Stimulated activated CD8-positive, alpha-beta memory T cell treated with anti-CD3 and anti-CD28 coated beads, Interleukin-15, amount 100 ng/mL, for 48 hours (primary cell): Measurements from ENCODE around the gene SMOC2.

ENCODE experiments used
- DNase-seq, 2 donors: peaks; one replicate each; pipeline ENCODE4 v3.0.0-alpha.2; 2020; ENCODE audit warnings: low read depth in 2 of 2

The SMOC2 gene

GRCh38 chr6:168480481-168480880 lies 39.5 kb downstream of the SMOC2 start:
- no peak for DNase-seq

- no peak for DNase-seq
These were observed 44.8 kb downstream of the SMOC2 start for GRCh38 chr6:168485818-168486217.

DNA sequence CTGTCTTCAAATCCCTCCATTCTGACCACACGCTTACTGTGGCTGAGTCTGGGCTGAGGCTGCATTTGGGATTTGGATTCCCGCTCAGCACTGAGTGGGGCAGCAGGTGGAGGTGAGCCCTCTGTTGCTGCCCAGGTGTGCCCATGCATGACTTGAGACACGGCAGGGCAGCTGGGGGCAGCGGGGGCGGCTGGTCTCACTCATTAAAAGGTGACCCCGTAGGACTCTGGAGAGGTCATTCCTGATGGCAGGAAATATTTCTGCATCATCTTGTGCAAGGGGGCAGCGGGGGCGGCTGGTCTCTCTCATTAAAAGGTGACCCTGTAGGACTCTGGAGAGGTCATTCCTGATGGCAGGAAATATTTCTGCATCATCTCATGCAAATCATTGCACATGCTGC lies 49.8 kb downstream of the SMOC2 start:
- no peak for DNase-seq

GRCh38 chr6:168493976-168494375 lies 53.0 kb downstream of the SMOC2 start:
- DNase-seq = no peak

DNA sequence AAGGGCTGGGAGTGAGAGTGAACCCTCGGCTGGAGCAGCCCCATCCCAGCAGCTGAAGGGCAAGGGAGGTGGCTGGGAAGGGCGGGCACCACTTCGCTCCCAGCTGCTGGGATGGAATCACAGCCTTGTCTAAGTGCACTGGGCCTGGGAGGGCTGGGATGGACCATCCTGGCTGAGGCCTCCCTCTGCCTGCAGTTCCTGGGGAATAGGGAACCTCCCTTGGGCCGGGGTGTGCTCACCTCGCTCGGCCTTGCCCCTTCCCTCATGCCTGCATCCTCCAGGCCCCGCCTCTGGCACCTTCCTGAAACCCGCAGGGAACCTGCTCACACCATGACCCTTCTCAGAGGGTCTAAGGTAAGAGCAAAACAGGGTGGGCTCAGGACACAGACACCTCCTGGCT lies 53.7 kb downstream of the SMOC2 start:
- no peak for DNase-seq

GRCh38 chr6:168495133-168495532 lies 54.1 kb downstream of the SMOC2 start:
- DNase-seq = no peak

DNA sequence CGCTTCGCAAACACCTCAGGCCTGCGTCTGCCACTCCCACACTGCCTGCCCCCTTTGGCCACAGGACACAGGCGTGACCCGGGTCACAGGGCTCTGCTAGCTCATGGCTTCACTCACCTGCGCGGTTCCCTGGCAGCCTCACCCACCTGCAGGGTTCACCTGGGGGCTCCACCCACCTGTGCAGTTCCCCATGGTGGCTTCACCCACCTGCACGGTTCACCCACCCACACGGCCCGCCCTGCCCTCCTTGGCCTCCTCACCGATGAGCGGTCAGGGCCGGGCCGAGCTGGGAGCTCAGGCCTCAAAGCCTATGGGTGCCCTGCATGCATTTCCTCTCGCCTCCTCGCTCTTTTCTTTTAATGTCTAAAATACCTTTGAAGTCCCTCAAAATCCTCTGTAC lies 54.7 kb downstream of the SMOC2 start:
- no peak for DNase-seq

DNA sequence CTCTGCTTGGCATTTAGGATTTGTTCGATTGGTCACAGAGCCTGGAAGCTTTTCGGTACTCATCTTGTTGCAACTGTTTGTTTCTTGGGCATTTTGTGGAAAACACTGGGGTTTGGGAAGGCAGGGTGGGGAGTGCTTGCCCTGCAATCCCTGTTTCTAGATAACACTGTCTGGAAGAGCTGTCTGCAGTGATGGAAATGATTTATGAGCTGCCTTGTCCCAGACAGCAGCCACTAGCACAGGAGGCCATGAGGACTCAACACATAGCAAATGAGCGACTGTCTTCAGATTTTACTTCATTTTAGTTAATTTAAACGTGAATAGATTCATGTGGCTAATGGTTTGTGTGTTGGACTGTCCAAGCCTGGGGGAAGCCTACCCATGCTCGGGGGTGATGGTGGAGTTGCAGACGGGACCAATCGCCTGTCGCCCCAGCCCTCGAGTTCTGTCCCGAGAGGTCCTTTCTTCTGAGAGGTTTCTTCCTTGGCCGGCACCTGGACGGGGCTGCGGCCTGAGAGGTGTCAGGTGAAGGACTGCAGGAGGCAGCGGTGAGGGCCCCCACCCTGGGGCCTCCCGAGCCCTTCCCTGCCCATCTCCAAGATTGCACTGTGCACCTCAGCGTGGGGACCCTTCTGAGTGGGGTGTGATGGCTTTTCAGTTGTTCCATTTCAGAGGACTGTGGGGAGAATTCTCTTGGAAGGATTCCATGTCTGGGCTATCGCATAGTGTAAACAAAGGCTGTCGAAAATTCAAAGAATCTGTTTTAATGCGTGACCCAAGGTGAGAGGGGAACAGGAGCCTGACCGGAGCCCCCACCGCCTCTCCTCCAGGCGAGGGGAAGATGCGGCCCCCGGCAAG lies 55.4 kb downstream of the SMOC2 start:
- DNase-seq = no peak

DNA sequence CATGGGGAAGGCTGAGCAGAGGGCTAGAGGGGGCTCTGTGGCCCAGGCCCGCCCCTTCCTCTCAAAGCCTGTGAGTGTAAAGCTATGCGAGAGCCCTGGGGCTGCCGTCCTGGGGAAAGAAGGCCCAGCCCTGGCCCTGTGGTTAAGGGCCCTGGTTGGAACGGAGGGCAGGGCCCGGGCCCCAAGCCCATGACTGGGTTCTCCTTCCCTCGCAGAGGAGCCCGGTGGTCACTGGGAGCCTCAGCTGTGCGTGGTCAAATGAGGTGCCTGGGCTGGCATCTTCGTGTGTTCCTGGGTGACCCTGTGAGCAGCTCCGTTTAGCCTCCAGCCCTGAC lies 56.0 kb downstream of the SMOC2 start:
- DNase-seq = no peak

DNA sequence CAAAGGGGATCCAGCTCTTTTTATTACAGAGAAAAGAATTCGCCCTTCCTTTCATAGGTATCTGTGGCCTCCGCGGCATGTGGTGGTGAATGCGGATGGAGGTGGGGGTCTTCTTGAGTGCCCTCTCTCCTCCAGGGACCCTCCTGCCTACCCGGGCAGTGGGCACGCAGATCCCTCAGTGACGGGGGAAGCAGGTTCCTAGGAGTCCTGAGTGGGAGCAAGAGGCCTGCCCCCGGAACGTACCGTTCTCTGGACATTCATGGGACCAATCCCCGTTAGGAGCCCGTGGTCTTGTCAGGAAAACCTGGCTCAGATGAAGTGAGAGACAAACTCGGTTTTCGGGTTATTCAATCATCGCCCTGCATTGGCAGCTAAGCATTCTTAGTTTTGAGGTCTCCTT lies 56.4 kb downstream of the SMOC2 start:
- DNase-seq = no peak

DNA sequence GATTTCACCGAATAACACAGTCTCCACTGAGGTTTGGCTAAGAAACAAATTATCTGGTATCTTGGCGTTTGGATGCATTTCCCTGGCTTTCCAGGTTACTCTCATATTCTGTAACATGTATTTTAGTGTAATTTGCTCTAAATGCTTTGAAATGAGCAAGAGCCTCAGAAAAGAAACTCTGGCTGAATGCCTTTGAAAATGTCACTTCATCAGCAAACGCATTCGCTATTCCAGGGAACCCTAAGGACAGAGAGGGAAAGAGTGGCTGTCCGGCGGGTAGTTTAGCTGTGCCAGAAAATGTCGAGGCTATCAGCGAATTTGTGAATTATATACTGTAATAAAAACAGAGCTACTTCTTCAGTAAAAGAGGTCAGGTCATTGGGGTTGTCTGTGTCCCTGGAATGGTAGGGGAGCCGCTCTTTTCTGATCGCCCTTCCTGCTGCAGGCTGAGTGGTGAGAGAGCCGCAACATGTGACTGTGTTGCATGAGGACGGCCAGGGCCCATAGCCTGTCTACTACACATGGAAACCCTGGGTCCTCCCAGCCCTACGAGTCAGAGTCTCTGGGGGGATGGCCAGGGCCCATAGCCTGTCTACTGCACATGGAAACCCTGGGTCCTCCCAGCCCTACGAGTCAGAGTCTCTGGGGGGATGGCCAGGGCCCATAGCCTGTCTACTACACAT lies 57.3 kb downstream of the SMOC2 start:
- no peak for DNase-seq

- no peak for DNase-seq
These were observed 58.2 kb downstream of the SMOC2 start for GRCh38 chr6:168499045-168499650.

GRCh38 chr6:168500519-168500918 lies 59.5 kb downstream of the SMOC2 start:
- no peak for DNase-seq

DNA sequence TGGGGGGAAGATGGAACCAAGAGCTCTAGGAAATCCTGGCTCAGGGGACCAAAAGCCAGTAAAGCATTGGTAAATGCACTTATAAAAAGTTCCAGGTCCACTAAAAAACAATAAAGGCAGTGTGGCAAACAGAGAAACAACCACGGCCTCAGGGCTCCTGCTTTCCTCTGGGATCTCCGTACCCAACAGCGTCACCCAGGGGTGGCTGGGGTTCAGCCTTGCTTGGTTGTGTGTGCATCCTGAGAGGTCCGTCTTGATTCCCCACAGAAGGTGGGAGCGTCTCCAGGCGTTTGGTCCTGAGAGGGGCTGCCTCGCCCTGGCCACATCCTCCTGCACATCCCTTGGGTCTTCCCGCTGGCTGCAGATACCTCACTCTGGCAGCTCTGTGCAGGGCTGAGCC lies 60.6 kb downstream of the SMOC2 start:
- DNase-seq = no peak

GRCh38 chr6:168504366-168504765 lies 63.4 kb downstream of the SMOC2 start:
- DNase-seq = no peak

- no peak for DNase-seq
These were observed 65.5 kb downstream of the SMOC2 start for GRCh38 chr6:168506460-168506859.

- DNase-seq = no peak
These were observed 66.3 kb downstream of the SMOC2 start for GRCh38 chr6:168507297-168507696.

DNA sequence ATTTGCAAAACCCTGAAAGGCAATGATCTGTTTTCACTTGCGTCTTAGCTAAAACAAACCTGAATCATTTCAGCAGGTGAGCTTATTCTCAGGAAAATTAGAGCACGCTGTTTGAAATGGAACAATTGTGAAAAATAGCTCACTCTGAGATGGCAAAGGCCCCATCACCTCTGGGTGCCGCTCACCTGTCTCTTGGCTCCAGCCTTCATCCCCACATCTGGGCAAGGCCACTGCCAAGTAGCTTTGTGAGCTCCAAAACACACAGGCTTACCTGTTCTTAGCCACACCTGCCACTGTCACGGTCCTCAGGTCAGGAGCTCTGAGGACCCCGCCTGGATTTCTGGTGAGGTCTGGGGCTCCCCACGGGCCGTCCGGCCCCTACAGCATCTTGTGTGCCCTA lies 66.7 kb downstream of the SMOC2 start:
- DNase-seq = no peak

DNA sequence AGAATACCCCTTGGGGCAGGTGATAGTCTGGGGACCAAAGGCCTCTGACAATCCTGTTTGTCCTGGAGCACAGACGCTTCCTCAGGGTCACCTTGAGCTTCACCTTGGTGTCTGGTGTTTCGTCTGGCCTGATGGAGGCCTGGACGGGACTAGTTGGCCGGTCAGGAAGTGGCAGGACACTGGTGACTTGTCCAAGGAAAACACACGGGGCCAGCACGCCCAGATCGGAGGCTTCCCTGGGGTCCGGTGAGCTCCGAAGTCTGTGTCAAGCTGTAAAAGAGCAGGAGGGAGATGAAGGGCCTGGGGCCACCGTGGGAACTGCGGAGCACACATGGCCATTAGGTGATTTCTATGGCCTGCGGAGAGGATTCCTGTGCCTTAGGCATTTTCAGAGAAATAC lies 67.9 kb downstream of the SMOC2 start:
- no peak for DNase-seq

GRCh38 chr6:168513766-168514165 lies 72.8 kb downstream of the SMOC2 start:
- no peak for DNase-seq

DNA sequence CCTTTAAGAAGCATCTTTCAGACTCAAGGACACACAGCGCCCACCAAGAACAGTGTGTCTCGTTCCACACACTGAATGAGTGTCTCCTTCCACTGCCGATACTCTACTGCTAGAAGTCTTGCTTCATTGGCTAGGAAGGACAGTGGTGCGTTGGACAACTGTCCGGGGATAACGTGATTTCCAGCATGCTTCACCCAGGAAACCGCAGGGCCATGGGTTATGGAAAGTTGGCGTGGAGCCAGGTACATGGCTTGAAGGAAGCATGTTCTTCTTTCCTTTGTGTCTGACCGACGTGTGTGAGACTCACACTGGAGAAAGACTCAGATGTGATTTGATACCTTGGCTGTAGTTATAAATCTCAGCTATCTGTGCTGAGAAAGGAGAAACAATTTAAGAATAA lies 73.2 kb downstream of the SMOC2 start:
- no peak for DNase-seq

GRCh38 chr6:168515376-168515775 lies 74.4 kb downstream of the SMOC2 start:
- DNase-seq = no peak
